AG09319 (cell line): ENCODE results near the gene PCA3.
"Not testable (repeated sequence)": the region's sequence is repeated elsewhere in the genome, so short reads cannot be mapped to it uniquely, and the experiment has no call there.

Source experiments
- DNase-seq: peaks from one replicate; pipeline ENCODE4 v3.0.0-alpha.2; 2010; ENCODE audit warnings: low read depth; ENCODE audit errors: extremely low read depth
- CTCF ChIP-seq: IDR thresholded peaks from 2 replicates; pipeline ENCODE4 v1.5.1; 2011; ENCODE audit warnings: low read depth, mild to moderate bottlenecking, inconsistent platforms, low read length, moderate library complexity

Gene PCA3

DNA sequence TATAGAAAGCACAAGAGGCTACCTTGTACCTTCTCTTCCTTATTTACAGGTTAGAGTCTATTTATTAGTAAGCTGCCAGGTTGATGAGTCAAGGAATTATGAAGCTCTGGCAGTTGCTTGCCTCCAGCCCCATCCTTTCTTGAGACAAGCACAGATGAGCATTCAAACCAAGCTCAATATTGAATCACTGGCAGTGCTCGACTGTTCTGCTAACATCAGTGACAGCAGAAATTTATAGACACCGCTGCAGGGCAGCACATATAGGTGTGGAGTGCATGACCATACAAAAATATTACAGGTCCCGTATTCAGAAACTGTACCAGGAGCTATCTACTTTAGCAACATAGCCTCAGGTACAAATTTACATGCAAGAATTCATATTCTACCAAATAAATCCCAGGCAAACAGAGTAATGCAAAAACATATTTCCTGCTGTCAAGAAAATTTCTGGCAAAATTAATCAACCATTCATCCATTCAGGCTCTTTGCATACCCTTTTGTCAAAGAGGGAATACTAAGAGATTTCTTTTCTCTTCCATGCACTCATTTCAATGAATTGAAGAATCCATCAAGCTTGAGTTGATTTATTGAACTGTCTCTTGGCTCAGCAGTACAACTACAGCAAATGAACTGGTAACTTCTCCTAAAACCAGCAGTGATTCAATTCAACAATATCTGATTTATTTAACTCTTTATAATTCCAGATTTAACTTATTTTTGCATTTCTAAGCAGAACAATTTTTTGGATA is 26.9 kb upstream of the PCA3 start:
- TF ChIP-seq CTCF, result no peak
- no peak for DNase-seq

DNA sequence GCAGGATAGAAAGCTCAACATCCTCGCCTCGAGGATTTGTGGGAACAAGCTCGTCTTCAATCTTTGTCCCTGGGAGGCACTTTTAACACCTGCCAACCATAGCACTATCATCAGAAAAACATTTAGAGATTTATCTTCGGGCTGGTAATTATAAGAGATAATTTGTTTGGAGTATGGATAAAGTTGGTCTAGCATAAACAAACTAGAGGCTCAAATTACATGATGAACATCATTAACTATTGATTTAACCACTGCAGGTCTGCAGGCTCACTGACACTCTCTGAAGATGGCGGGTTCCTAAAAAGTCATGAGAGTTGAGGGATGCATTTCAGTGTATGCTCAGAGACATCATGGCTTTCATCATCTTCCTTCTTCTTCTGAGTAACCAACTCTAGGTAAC is 25.8 kb upstream of the PCA3 start:
- TF ChIP-seq CTCF, result no peak
- no peak for DNase-seq

DNA sequence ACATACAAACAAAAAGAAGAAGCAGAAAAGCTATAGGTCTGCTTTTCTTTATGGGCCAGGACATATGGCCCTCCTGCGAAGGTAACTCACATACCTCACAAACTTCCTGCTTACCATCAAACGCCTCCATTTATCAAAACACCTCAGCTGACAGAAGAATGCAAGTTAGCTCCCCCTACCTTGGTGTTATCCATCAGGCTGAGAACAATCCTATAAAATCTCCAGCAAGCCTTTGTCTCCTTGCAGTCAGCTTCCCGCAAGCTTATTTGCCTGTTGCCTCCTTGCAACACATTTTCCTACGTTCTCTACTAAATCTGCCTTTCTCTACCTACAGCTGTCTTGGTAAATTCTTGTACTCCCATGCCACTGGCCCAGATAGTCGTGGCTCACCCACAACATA is 22.7 kb upstream of the PCA3 start:
- no peak for TF ChIP-seq CTCF

DNA sequence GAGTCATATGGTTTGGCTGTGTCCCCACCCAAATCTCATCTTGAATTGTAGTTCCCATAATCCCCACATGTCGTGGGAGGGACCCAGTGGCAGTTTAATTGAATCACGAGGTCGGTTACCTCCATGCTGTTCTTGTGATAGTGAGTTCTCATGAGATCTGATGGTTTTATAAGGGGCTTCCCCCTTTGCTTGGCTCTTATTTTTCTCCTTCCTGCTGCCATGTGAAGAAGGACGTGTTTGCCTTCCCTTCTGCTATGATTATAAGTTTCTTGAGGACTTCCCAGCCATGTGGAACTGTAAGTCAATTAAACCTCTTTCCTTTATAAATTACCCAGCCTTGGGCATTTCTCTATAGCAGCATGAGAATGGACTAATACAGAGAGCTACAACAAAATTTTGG is 21.3 kb upstream of the PCA3 start:
- DNase-seq, result not testable (repeated sequence)

More for the DNA sequence above, 22.7 kb upstream of the PCA3 start:
- no peak for DNase-seq

- DNase-seq, result no peak
- TF ChIP-seq CTCF, result no peak
Observed at GRCh38 chr9:76743931-76744330, 20.3 kb upstream of the PCA3 start.

DNA sequence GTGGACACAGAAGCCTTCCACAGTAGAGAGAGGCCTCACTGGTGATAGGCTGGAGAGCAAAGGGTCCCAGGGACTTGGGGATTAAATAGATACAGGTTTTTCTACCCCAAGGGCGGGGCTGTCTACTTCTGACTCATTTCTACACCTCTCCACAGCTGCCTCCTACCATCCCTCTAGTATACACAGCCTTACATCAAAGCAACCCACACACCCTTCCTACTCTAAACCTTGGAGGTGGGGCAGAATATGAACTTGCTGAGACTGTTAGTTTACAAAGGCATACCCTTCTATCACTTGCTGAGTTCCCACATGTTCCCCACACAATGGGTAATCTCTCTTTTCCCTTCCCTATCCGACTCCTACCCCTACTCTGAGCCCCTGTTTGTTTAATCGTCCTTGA is 19.9 kb upstream of the PCA3 start:
- no peak for TF ChIP-seq CTCF
- DNase-seq, result no peak

GRCh38 chr9:76751001-76751400 is 13.2 kb upstream of the PCA3 start:
- no peak for TF ChIP-seq CTCF
- DNase-seq, result no peak

GRCh38 chr9:76756268-76756640 is 8.0 kb upstream of the PCA3 start:
- DNase-seq, result no peak
- peak; percentile 21 for TF ChIP-seq CTCF
